Ovary (tissue), 9 donors: ENCODE data around the gene PACC1. TPM values are rescaled to one million over a fixed set of nuclear protein-coding genes. Genes with fewer than 3 reads are reported as not detected.

ENCODE experiments used
- DNase-seq, 5 donors: peaks; one replicate each; pipeline ENCODE4 v3.0.0-alpha.2; 2019 to 2020
- H3K27ac ChIP-seq, 2 donors: fragments of 200-600 bp; one replicate each; pipeline versions ENCODE4 v1.5.1 to v1.8.0; 2019 to 2022
- H3K27me3 ChIP-seq: fragments of 200-600 bp; one replicate; pipeline ENCODE4 v1.8.0; 2022
- H3K36me3 ChIP-seq: fragments of 200-600 bp; sonication (generic); one replicate; pipeline ENCODE4 v1.5.1; 2019
- H3K4me1 ChIP-seq: one replicate; pipeline ENCODE4 v1.8.1; 2013; ENCODE audit warnings: mild to moderate bottlenecking, moderate library complexity; ENCODE audit not compliant: insufficient read depth
- H3K4me3 ChIP-seq: fragments of 200-600 bp; sonication (generic); one replicate; pipeline ENCODE4 v1.5.1; 2017
- H3K9me3 ChIP-seq, 2 donors: fragments of 200-600 bp in 1 of 2; sonication (generic) in 1 of 2; one replicate each; pipeline versions ENCODE4 v1.5.1 to v1.8.1; 2013 to 2019; ENCODE audit warnings: mild to moderate bottlenecking in 1 of 2, moderate library complexity in 1 of 2
- CTCF ChIP-seq, 3 donors: fragments of 450-650 bp in 2 of 3; fragments of 200-600 bp in 1 of 3; IDR thresholded peaks; one replicate each; pipeline versions ENCODE4 v1.5.1 to v1.8.0; 2016 to 2022; ENCODE audit warnings: antibody characterized with exemption in 3 of 3, mild to moderate bottlenecking in 1 of 3
- EP300 ChIP-seq: sonication (generic); formaldehyde crosslinking; IDR thresholded peaks from one replicate; pipeline ENCODE4 v1.6.1; 2017; ENCODE audit warnings: antibody characterized with exemption
- POLR2A ChIP-seq: fragments of 450-650 bp; IDR thresholded peaks from one replicate; pipeline ENCODE4 v1.6.1; 2017; ENCODE audit warnings: antibody characterized with exemption, mild to moderate bottlenecking, moderate library complexity
- WGBS, 3 donors: extraction: QIAGEN DNeasy Blood & Tissue Kit in 1 of 3; methylation state at CpG; one replicate each; pipeline versions ENCODE4 v1.1.5 to v1.1.7; 2013 to 2017; 5-methylcytosine and 5-hydroxymethylcytosine counted together
- intact Hi-C, 4 donors: fragments of 100-400 bp; cut with DNase I; formaldehyde crosslinking; loops; one replicate each; pipeline versions ENCODE4 v1.11.0 to v1.15.1; 2022 to 2023
- polyA plus RNA-seq, 2 donors: library from polyadenylated mRNA; stranded (reverse); fragments of 200-250 nt in 1 of 2; fragments of 350-450 nt in 1 of 2; fragmentation: Illumina TruSeq in 1 of 2; extraction: RNeasy Lipid Tissue Mini Kit (QIAGEN cat#74804) in 1 of 2; gene quantifications; one replicate each; pipeline ENCODE4 v1.2.3, GENCODE V29; 2013 to 2014
- total RNA-seq, 7 donors: library from RNA; depleted of rRNA in 2 of 7; stranded (reverse); fragments of >200 nt in 2 of 7; fragmentation: NEBNext Ultra II Directional in 3 of 7; extraction: Animal tissue kit (Norgen Biotek cat#: 25700) in 3 of 7; gene quantifications; one replicate each; pipeline versions ENCODE4 v1.1.0 to v1.2.4, GENCODE V29; 2016 to 2023
- donor health status: DM: no; HTN: no; CAD: no; lungs with moderate emphysema.
- donor health status: DM: no; HTN: no; CAD: no.
- donor health status: Bipolar disorder and iron deficiency.
- donor health status: DM: yes; HTN: yes; CAD: no.
- donor health status: DM: no; HTN: no; CAD: no.
- donor health status: DM: yes; HTN: yes; CAD: no.

The PACC1 gene
- total and polyA plus RNA-seq, 9 donors, result 1.9 to 9.5 (median 2.9) TPM

- no peak overlapping the region for H3K27ac ChIP-seq
- no peaks in the 10 kb centered on the region for H3K36me3 ChIP-seq
- H3K9me3 ChIP-seq, result no peaks in the 10 kb centered on the region
- DNase-seq, result no peak
- intact Hi-C loops, result no loop called here
- no peak overlapping the region for H3K4me3 ChIP-seq
- TF ChIP-seq CTCF (IDR thresholded peaks at IDR 0.05) (no peak), POLR2A (no peak), EP300 (no peak)
- 68 to 75% (median 71%) methylated on average over 5 of the region's 5 CpGs for WGBS, 3 donors
- H3K4me1 ChIP-seq, result no peaks in the 10 kb centered on the region
- no peaks in the 10 kb centered on the region for H3K27me3 ChIP-seq
Observed at GRCh38 chr1:212366901-212367300, 47.8 kb downstream of the PACC1 start.

- intact Hi-C loops, result no loop called here
- WGBS, 3 donors, result 84 to 87% (median 85%) methylated on average over 7 of the region's 7 CpGs
- no peak for DNase-seq
- Histone ChIP-seq H3K27ac (no peak overlapping the region), H3K4me1 (no peaks in the 10 kb centered on the region), H3K4me3 (no peak overlapping the region), H3K27me3 (no peaks in the 10 kb centered on the region), H3K36me3 (no peaks in the 10 kb centered on the region), H3K9me3 (no peaks in the 10 kb centered on the region)
- TF ChIP-seq POLR2A (no peak), EP300 (no peak), CTCF (IDR thresholded peaks at IDR 0.05) (no peak)
Observed at GRCh38 chr1:212364985-212365384, 49.7 kb downstream of the PACC1 start.

- no peaks in the 10 kb centered on the region for H3K36me3 ChIP-seq
- no peak overlapping the region for H3K4me3 ChIP-seq
- DNase-seq, result no peak
- H3K27me3 ChIP-seq, result no peaks in the 10 kb centered on the region
- intact Hi-C loops, result no loop called here
- H3K27ac ChIP-seq, result no peak overlapping the region
- H3K9me3 ChIP-seq, result no peaks in the 10 kb centered on the region
- TF ChIP-seq EP300, result no peak
- TF ChIP-seq POLR2A, result no peak
- TF ChIP-seq CTCF (IDR thresholded peaks at IDR 0.05), result no peak
- H3K4me1 ChIP-seq, result no peaks in the 10 kb centered on the region
- WGBS, 3 donors, result 78 to 83% (median 78%) methylated on average over 4 of the region's 4 CpGs
Observed at GRCh38 chr1:212359794-212360479, 54.7 kb downstream of the PACC1 start.

- WGBS, 3 donors, result 90 to 96% (median 95%) methylated on average over 3 of the region's 3 CpGs
- no peaks in the 10 kb centered on the region for H3K4me1 ChIP-seq
- H3K27ac ChIP-seq, result no peak overlapping the region
- H3K4me3 ChIP-seq, result no peak overlapping the region
- H3K27me3 ChIP-seq, result no peaks in the 10 kb centered on the region
- no peak for DNase-seq
- intact Hi-C loops, result no loop called here
- TF ChIP-seq POLR2A, result no peak
- no peak for TF ChIP-seq EP300
- no peak for TF ChIP-seq CTCF (IDR thresholded peaks at IDR 0.05)
- H3K9me3 ChIP-seq, result no peaks in the 10 kb centered on the region
- H3K36me3 ChIP-seq, result no peaks in the 10 kb centered on the region
Observed at GRCh38 chr1:212355230-212355969, 59.3 kb downstream of the PACC1 start.
